Stimulated activated CD4-positive, alpha-beta T cell treated with anti-CD3 and anti-CD28 coated beads, TNF-alpha, amount 100 ng/mL, for 48 hours (primary cell): ENCODE data around the gene LRCH2.
"Not testable (repeated sequence)": the region's sequence is repeated elsewhere in the genome, so short reads cannot be mapped to it uniquely, and the experiment has no call there.

Source experiments
- DNase-seq, 3 donors: peaks; one replicate each; pipeline ENCODE4 v3.0.0-alpha.2; 2020; ENCODE audit warnings: low read depth in 3 of 3

Gene LRCH2

DNA sequence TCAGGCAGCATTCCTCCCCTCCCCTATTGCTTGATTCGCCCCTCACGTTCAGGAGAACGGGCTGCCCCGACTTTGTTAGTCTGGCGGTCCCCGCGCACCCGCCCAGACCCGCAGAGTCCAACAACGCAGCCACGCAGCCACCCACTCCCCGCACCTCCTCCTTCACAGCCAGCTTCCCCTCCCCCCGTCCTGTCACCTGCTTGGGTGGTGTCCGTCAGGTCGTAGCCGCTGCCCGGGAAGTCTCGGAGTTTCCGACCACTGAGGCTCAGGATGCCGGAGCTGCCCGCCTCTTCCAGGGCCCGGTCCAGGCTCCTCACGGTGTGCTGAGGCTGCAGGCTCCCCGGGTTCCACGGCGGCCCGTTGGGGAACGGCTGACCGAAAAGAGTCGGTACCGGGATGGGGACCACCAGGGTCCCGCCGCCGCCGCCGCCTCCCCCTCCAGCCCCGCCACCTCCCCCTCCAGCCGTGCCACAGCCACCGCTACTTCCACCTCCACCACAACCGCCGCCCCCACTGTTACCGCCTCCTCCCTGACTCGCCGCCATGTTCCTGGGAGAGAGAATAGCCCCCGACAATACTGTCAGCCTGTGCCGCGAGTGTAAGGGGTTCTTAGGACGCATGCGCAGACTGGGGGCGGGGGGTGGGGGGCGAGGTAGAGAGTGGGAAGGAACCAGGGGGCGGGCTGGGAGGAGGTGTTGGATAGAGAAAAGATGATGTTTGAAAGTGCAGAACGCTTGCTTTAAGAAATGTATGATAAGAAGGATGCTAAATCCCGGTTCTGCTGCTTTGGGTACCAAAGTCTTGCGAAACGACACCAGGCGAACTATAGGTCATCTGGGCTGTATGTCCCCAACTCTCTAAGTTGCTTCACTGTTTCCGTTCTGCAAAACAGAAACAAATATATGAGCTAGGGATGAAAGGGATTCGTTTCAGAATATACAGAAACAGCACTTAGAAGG lies at the start of gene LRCH2:
LRCH2 (minus strand) TSS at position 600 of the 959 bp plus-strand sequence; CDS start at position 545, 55 bp downstream.
- DNase-seq, result no peak

DNA sequence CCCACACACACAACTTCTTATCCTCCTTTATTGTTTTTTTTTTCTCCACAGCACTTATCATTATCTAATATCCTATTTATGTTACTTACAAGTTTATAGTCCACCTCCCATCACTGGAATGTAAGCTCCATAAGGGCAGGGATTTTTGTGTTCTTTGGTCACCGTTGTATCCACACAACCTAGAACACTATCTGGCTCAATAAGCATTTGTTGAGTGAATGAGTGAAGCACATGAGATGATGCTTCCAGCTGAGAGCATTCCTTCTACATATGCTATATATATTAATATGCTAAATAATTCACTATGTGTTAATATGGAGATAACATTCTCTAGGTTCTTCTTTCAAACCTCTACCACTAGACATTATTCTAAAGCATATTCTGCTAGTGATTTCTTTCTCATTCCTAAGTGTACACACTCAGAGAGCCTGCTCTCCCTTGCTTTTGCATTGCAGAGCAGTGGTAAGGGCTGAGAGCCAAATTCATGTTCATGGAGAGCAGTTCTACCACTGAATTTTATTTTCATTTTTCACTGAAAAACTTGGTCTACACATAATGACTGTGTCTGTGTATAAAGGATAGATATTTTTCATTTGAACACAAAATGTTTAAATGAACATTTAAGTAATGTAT lies 35.3 kb upstream of the LRCH2 start:
- no peak for DNase-seq

DNA sequence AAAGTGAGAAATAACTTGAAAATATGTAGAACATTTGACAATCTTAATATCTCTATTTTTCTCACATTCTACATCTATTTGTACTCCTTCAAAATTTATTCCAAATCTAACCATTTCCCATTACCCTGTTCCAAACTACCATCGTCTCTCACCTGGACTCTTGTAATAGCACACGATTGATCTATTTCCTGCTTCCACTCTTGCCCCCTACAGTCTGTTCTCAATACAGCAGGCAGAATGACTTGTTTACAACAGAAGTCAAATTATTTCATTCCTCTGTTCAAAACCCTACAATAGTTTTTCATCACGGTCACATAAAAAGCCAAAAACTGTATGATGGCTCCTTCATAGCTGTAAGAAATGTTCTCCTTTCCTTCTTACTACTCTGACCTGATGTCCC lies 34.5 kb upstream of the LRCH2 start:
- no peak for DNase-seq

DNA sequence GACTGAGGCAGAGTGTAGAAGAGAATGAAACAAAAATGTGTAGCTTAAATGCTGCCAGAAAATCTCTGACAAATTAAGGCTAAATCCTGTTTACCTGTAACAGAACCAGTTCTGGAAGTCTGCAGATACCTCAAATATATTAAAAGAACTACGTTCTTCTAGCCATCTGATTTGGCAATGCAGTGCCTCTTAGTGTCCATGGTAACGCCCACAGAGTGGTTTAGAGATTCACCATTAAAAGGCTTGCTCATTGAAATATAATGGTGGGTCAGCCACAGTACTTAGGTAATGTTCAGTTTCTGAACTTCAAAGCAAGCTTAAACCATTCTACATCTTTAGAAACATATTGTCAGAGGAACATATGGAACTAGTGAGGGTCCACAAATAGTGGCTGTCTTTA lies 32.4 kb upstream of the LRCH2 start:
- no peak for DNase-seq

DNA sequence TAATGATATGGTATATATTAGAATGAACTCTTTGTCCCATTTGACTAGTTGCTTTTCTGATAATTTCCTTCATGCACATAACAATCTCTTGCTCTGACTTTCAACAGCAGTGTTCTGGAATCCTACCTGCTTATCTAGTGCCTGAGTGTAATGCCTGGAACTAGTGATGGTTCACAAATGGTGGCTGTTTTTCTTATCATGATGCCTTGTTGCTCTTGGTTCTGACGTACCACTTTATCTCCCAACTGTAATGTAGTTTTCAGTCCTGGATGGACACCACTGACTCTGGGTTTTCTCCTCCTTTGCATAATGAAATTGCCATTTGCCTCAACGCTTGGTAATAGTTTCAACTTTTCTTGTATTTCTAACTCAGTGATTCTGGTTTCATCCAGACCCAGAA lies 30.1 kb upstream of the LRCH2 start:
- no peak for DNase-seq

- DNase-seq, result no peak
Observed at GRCh38 chrX:115261148-115261547, 27.3 kb upstream of the LRCH2 start.

DNA sequence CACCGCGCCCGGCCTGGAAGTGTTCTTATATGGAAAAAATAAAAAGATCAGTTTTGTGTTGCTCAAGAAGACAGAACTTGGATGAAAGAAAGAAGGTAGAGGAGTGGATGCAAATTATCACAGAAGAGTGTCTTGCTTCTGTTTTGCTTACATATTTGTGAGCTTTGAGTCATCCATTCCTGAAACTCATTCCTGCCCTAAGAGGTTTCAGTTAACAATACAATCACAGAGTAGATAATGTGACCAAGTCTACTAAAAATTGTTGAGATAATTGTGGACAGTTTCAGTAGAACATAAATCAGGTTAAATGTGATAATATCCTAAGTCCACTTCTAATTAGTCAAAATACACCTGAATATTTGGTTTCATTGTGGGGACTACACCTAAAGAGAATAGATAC lies 26.4 kb upstream of the LRCH2 start:
- no peak for DNase-seq

- no peak for DNase-seq
Observed at GRCh38 chrX:115259238-115259875, 25.5 kb upstream of the LRCH2 start.

DNA sequence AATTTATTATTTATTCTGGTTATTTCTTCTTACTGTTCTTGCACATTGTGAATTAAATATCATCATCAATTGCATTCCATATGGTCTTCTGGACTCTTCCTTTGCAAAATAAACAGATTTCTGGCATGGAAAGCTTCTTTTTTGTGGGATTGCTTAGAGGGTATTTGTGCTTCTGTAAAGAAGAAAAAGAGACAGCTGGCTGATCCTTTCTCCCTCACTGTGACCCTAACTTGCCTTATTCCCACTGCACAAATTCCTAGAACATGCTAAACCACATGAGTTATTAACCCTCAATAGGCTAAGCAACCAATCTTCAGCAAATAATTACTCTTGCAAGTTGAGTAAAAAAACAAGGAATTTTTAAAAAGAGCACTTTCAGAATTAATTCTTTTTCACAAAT lies 23.8 kb upstream of the LRCH2 start:
- DNase-seq, result no peak

DNA sequence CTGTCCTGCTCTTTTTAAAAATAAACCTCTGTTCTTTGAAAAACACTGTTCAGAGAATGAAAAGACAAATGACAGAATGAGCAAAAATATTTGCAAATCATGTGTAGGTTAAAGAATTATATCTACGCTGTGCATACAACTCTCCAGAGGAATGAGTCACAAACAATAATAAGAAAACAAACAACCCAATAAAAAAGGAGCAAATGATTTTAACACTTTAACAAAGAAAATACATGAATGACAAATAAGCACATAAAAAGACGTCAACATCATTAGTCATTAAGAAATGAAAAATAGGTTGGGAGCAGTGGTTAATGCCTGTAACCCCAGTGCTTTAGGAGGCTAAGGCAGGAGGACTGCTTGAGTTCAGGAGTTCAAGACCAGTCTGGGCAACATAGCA lies 21.1 kb upstream of the LRCH2 start:
- DNase-seq, result no peak

DNA sequence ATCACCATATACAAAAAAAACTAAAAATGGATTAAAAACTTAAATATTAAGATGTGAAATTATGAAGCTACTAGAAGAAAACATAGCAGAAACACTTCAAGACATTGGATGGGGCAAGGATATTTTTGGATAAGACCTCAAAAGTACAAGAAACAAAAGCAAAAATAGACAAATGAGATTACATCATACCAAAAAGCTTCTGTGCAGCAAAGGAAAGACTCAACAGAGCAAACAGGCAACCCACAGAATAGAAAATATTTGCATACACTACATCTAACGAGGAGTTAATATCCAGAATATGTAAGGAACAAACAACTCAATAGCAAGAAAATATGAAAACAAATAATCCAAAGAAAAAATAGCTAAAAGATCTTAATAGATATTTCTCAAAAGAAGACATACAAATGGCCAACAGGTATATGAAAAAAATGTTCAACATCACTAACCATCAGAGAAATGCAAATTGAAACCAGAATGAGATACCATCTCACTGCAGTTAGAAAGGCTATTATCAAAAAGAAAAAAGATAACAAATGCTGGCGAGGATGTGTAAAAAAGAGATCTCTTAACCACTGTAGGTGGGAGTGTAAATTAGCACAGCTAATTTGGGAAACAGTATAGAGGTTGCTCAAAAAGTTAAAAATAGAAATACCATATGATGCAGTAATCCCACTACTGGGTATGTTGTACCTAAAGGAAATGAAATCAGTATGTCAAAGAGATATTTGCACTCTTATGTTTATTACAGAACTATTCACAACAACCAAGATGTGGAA lies 17.8 kb upstream of the LRCH2 start:
- DNase-seq, result no peak

GRCh38 chrX:115237056-115237455 lies 3.2 kb upstream of the LRCH2 start:
- no peak for DNase-seq

- no peak for DNase-seq
Observed at GRCh38 chrX:115236560-115236959, 2.7 kb upstream of the LRCH2 start.

- DNase-seq, result no peak
Observed at GRCh38 chrX:115234461-115234860, 565 bp upstream of the LRCH2 start.

DNA sequence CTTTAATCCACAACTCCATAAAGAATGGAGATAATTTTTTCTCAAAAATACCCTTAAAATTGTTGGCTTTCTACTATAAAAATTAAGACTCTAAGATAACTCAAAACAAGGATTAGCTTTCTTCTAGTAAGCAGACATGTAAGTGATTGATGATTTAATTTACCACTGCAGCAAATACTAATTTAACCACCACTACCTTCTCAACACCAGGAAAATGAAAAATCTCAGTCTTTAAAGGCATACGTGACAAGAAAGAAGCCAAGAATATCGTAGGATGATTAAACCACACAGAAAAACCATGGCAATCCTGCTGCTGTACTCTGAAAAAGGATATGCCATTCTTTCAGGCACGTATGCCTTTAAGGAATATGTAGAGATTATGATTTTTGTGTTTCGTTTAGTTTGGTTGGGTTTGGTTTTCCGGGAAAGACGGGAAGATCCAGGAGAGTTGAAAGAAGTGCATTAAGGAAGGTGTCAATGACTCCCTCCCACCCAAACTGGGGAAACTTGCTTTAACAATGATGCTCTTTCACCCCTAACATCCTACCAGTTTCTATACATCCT lies 881 bp downstream of the LRCH2 start:
- no peak for DNase-seq

DNA sequence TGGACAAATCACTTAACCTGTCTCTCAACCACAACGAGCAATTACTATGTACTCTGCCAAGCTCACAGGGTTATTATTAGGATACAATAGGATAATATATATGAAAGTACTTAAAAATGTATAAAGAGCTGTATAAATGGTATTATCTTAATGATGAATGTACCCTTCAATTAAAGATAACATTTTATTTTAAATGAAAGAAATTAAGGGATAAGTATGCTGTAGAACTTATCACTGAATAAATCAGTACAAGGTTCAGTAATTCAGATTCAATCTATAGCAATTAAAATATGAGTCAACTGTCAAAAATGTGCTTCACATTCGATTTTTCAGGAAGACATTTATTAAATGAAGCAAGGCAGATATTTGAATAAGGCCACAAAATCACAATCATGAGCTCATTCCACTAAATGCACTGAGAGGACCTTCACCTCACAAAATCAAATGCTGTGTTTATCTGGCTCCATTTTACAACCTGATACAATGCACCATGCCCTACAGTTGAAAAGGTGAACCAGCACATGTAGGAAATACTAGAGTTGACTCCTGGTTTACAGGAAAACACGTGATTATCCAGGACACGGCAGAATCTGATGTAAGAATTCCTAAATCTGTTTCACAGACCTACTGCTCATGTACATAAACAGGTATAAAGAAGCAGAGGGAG lies 4.4 kb downstream of the LRCH2 start:
- no peak for DNase-seq

- no peak for DNase-seq
Observed at GRCh38 chrX:115226929-115227328, 7.0 kb downstream of the LRCH2 start.

DNA sequence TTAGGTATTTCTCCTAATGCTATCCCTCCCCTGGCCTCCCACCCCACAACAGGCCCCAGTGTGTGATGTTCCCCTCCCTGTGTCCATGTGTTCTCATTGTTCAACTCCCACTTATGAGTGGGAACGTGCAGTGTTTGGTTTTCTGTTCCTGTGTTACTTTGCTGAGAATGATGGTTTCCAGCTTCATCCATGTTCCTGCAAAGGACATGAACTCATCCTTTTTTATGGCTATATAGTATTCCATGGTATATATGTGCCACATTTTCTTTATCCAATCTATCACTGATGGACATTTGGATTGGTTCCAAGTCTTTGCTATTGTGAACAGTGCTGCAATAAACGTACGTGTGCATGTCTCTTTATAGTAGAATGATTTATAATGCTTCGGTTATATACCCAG lies 16.6 kb downstream of the LRCH2 start:
- not testable (repeated sequence) for DNase-seq

DNA sequence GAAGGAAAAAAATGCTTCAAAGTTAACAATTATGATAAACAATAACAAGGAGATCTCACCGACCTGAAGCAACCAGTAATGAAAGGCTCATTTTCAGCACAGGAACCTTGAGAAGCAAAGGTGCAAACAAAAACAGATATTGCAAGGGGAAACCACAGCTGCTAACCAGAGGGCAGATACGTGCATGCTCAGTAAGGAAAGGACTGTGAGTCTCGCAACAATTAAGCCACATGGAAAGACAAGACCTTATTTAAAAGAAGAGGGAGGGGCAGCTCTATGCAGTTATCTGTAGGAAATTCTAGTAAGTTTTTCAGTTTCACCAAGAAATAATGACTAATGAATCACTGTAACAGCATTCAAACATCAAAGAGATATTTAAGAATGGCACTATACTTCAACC lies 19.3 kb downstream of the LRCH2 start:
- no peak for DNase-seq

DNA sequence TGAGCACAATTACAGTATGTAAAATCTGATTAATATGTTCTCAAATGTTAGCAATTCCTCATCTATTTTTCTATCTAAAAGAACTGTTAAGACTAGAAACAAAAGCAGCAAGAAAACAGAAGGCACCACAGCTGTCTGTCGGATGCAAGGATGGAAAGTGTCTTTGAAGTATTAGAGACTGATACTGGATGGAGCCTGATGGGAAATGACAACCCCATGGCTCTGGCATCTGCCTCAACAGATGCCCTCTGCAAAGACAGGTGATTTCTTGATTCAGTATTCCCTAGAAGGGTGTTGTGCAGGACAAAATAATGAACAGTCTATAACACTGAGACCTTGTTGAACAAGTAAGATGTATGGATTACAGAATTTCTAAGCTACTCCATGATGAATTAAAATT lies 19.7 kb downstream of the LRCH2 start:
- no peak for DNase-seq

DNA sequence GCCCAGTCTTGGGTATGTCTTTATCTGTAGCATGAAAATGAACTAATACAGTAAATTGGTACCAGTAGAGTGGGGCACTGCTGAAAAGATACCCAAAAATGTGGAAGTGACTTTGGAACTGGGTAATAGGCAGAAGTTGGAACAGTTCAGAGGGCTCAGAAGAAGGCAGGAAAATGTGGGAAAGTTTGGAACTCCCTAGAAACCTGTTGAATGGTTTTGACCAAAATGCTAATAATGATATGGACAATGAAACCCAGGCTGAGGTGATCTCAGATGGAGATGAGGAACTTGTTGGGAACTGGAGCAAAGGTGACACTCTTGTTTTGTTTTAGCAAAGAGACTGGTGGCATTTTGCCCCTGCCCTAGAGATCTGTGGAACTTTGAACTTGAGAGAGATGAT lies 24.3 kb downstream of the LRCH2 start:
- DNase-seq, result not testable (repeated sequence)
